Upper lobe of left lung (tissue), 6 donors: ENCODE measurements around the gene DDAH1. TPM values are rescaled to one million over a fixed set of nuclear protein-coding genes. Genes with fewer than 3 reads are reported as not detected.

Experiments
- ATAC-seq, 2 donors: fragments of 200-7000 bp; cut with Tn5 transposase; one replicate each; pipeline ENCODE4 v1.9.1; 2022; ENCODE audit warnings: mild to moderate bottlenecking in 2 of 2, moderate library complexity in 2 of 2; ENCODE audit not compliant: low FRiP score in 2 of 2
- DNase-seq, 2 donors: peaks; one replicate each; pipeline ENCODE4 v3.0.0-alpha.2; 2019 to 2020
- H3K27ac ChIP-seq, 4 donors: fragments of 200-600 bp; sonication (generic); one replicate each; pipeline ENCODE4 v1.5.1; 2016 to 2019
- H3K27me3 ChIP-seq, 4 donors: fragments of 200-600 bp; sonication (generic); one replicate each; pipeline ENCODE4 v1.5.1; 2017 to 2019
- H3K36me3 ChIP-seq, 4 donors: fragments of 200-600 bp; sonication (generic); one replicate each; pipeline ENCODE4 v1.5.1; 2016 to 2019
- H3K4me1 ChIP-seq, 4 donors: fragments of 200-600 bp; sonication (generic); one replicate each; pipeline ENCODE4 v1.5.1; 2018 to 2019
- H3K4me3 ChIP-seq, 4 donors: fragments of 200-600 bp; sonication (generic); one replicate each; pipeline ENCODE4 v1.5.1; 2017 to 2019; ENCODE audit warnings: mild to moderate bottlenecking in 2 of 4, moderate library complexity in 1 of 4
- H3K9me3 ChIP-seq, 4 donors: fragments of 200-600 bp; sonication (generic); one replicate each; pipeline ENCODE4 v1.5.1; 2018 to 2019
- CTCF ChIP-seq, 6 experiments: fragments of 450-650 bp in 4 of 6; fragments of 200-600 bp in 2 of 6; sonication (generic) in 2 of 6; IDR thresholded peaks; one replicate each; pipeline ENCODE4 v1.5.1; 2016 to 2019; ENCODE audit warnings: antibody characterized with exemption in 6 of 6
- EP300 ChIP-seq, 4 donors: sonication (generic); formaldehyde crosslinking; IDR thresholded peaks; one replicate each; pipeline ENCODE4 v1.5.1; 2017; ENCODE audit warnings: antibody characterized with exemption in 4 of 4, control low read depth in 2 of 4
- POLR2A ChIP-seq, 4 donors: fragments of 450-650 bp; IDR thresholded peaks; one replicate each; pipeline ENCODE4 v1.5.1; 2016 to 2017; ENCODE audit warnings: antibody characterized with exemption in 4 of 4, mild to moderate bottlenecking in 2 of 4
- POLR2AphosphoS5 ChIP-seq, 2 donors: sonication (generic); formaldehyde crosslinking; IDR thresholded peaks; one replicate each; pipeline ENCODE4 v1.5.1; 2017; ENCODE audit warnings: antibody characterized with exemption in 2 of 2
- WGBS, 2 donors: methylation state at CpG; one replicate each; pipeline ENCODE4 v1.1.5; 2017 to 2018; 5-methylcytosine and 5-hydroxymethylcytosine counted together
- total RNA-seq, 6 donors: library from RNA; depleted of rRNA in 4 of 6; stranded (reverse); fragments of >200 nt in 4 of 6; gene quantifications; one replicate each; pipeline versions ENCODE4 v1.1.0 to v1.2.1, GENCODE V29; 2016 to 2021
- donor health status: DM: no; HTN: no; CAD: no; lungs with moderate emphysema.
- donor health status: DM: no; HTN: yes; CAD: no; lungs with severe emphysema.

The DDAH1 gene
- total RNA-seq, 6 donors from 2014 or later = 24.1 to 78.8 (median 52.6) TPM

DNA sequence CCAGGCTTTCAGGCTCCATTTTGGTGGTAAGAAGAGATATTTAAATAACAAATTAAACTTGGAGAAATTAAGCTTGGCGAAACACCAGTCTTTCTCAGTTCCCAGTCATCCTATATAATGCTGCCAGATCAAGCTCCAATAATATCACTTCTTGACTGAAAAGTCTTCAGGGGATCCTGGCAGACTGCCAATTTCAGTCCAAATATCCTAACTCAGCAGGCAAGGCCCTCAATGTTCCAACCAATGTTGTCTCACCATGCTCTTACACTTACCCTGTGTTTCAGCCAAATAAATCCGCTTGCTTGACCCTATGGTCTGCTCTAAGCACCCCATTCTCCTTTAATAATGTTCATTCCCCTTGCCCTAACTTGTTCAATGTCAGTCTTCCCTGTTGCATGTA is 148.6 kb downstream of the DDAH1 start:
- Histone ChIP-seq H3K4me3 (no peak overlapping the region), H3K27ac (no peak overlapping the region), H3K9me3 (no peaks in the 10 kb centered on the region), H3K36me3 (no peaks in the 10 kb centered on the region), H3K4me1 (peaks cover 4 to 19% (median 13%) of the 10 kb centered on the region in 4 donors), H3K27me3 (no peaks in the 10 kb centered on the region)
- WGBS, 2 donors = 93 to 95% methylated on average over 2 of the region's 2 CpGs
- ATAC-seq = no peak
- DNase-seq = no peak
- TF ChIP-seq POLR2AphosphoS5 (IDR thresholded peaks at IDR 0.05) (no peak), EP300 (IDR thresholded peaks at IDR 0.05) (no peak), POLR2A (IDR thresholded peaks at IDR 0.05) (no peak), CTCF (IDR thresholded peaks at IDR 0.05) (no peak)

- ATAC-seq (no peak), DNase-seq (no peak)
- TF ChIP-seq POLR2AphosphoS5 (IDR thresholded peaks at IDR 0.05) = no peak
- TF ChIP-seq EP300 (IDR thresholded peaks at IDR 0.05) = no peak
- no peak for TF ChIP-seq POLR2A (IDR thresholded peaks at IDR 0.05)
- TF ChIP-seq CTCF (IDR thresholded peaks at IDR 0.05) = no peak
- 76 to 82% methylated on average over 8 of the region's 8 CpGs for WGBS, 2 donors
- peaks cover 4 to 19% (median 13%) of the 10 kb centered on the region in 4 donors for H3K4me1 ChIP-seq
- H3K27me3 ChIP-seq = no peaks in the 10 kb centered on the region
- no peaks in the 10 kb centered on the region for H3K9me3 ChIP-seq
- H3K27ac ChIP-seq = no peak overlapping the region
- H3K36me3 ChIP-seq = no peaks in the 10 kb centered on the region
- no peak overlapping the region for H3K4me3 ChIP-seq
These were observed 149.2 kb downstream of the DDAH1 start for GRCh38 chr1:85315789-85316188.

- DNase-seq (no peak), ATAC-seq (no peak)
- TF ChIP-seq CTCF (IDR thresholded peaks at IDR 0.05) = no peak
- TF ChIP-seq POLR2A (IDR thresholded peaks at IDR 0.05) = no peak
- no peak for TF ChIP-seq EP300 (IDR thresholded peaks at IDR 0.05)
- no peak for TF ChIP-seq POLR2AphosphoS5 (IDR thresholded peaks at IDR 0.05)
- Histone ChIP-seq H3K4me1 (peaks cover 4 to 16% (median 13%) of the 10 kb centered on the region in 4 donors), H3K9me3 (no peaks in the 10 kb centered on the region), H3K36me3 (no peaks in the 10 kb centered on the region), H3K27me3 (no peaks in the 10 kb centered on the region), H3K4me3 (no peak overlapping the region), H3K27ac (peak overlapping the region in 3 of 4 donors; percentile 49 to 67 (median 66))
These were observed 150.2 kb downstream of the DDAH1 start for GRCh38 chr1:85314726-85315125.

- Histone ChIP-seq H3K4me3 (no peak overlapping the region), H3K4me1 (peaks cover 4 to 16% (median 13%) of the 10 kb centered on the region in 4 donors), H3K27me3 (no peaks in the 10 kb centered on the region), H3K27ac (peak overlapping the region; percentile 11 to 67 (median 58)), H3K9me3 (no peaks in the 10 kb centered on the region), H3K36me3 (no peaks in the 10 kb centered on the region)
- no peak for TF ChIP-seq EP300 (IDR thresholded peaks at IDR 0.05)
- peak in 1 of 2 donors; percentile 43 for TF ChIP-seq POLR2AphosphoS5 (IDR thresholded peaks at IDR 0.05)
- TF ChIP-seq POLR2A (IDR thresholded peaks at IDR 0.05) = no peak
- WGBS, 2 donors = 42 to 49% methylated on average over 3 of the region's 3 CpGs
- ATAC-seq (peak; percentile 83 to 88), DNase-seq (no peak)
These were observed 150.9 kb downstream of the DDAH1 start for GRCh38 chr1:85313888-85314696.

- Histone ChIP-seq H3K27me3 (no peaks in the 10 kb centered on the region), H3K36me3 (no peaks in the 10 kb centered on the region), H3K27ac (no peak overlapping the region), H3K4me3 (no peak overlapping the region), H3K4me1 (peaks cover 16 to 23% (median 21%) of the 10 kb centered on the region in 4 donors), H3K9me3 (no peaks in the 10 kb centered on the region)
- ATAC-seq (no peak), DNase-seq (no peak)
- 85 to 93% methylated on average over 2 of the region's 2 CpGs for WGBS, 2 donors
- TF ChIP-seq POLR2A (IDR thresholded peaks at IDR 0.05) = no peak
- TF ChIP-seq EP300 (IDR thresholded peaks at IDR 0.05) = no peak
- TF ChIP-seq CTCF (IDR thresholded peaks at IDR 0.05) = no peak
- no peak for TF ChIP-seq POLR2AphosphoS5 (IDR thresholded peaks at IDR 0.05)
These were observed 153.1 kb downstream of the DDAH1 start for GRCh38 chr1:85311818-85312217.
